ENCODE measurements around the gene AFF3. TPM values are rescaled to one million over a fixed set of nuclear protein-coding genes. Genes with fewer than 3 reads are reported as not detected.

The AFF3 gene
- total RNA-seq, 3 donors from 2014 or later = 4.2 to 56.6 (median 5.2) TPM

DNA sequence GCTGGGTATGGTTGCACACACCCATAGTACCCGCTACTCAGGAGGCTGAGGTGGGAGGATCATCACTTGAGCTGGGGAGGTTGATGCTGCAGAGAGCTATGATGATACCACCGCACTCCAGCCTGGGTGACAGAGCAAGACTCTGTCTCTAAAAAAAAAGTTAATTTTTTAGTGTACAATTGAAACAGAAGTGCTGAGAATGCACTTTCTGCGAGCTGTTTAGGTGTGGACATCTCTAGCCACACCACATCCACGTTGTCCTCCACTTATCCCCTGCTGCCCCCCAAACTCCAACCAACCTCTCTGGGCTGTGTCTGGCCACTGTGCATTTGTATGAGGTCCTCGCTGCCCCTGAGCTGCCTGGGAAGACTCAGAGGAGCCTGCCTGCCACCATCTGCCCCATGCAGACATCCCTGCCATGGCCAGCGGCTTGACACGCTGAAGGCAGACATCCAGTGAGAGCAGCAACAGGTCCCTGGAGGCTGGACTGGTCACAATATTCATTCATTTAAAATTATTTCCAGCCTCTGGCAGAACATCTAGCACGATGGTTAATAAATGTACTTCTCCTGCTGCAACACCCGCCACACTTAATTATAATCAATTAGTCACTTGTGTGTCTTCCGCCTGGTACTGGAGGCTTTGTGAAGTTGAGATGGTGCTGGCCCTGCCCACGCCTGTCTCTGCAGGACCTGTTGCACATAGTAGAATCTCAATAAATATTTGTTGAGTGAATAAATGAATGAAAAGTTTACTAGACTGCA, 3.7 kb upstream of the AFF3 start:
- DNase-seq (no peak), ATAC-seq (no peak)
- Histone ChIP-seq H3K4me3 (no peak overlapping the region), H3K36me3 (ENCODE audit: low read depth) (no peaks in the 10 kb centered on the region), H3K9me3 (no peaks in the 10 kb centered on the region), H3K4me1 (ENCODE audit: low read depth) (no peaks in the 10 kb centered on the region)
- no peak for TF ChIP-seq CTCF (IDR thresholded peaks at IDR 0.05)
- intact Hi-C loops (cut with DNase I, micrococcal nuclease) = no loop called here

DNA sequence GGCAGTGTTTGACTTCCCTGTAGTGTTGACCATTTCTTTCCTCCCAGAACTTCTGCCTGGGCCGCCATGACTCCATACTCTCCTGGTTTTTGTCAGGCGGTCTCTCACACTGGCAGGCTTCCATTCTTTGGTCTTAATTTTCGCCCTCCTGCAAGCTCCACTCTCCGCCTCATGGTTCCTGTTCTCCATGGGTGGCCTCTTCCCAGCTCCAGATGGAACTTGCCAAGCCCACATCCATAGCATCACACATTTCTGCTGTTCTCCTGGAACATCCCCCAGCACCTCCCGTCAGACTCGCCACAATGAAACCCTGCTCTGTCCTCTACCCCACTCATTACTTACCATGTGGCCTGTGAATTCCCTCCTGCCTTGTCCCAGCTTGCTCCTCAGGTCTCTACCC, 896 bp upstream of the AFF3 start:
- DNase-seq (no peak), ATAC-seq (no peak)
- no peaks in the 10 kb centered on the region for H3K36me3 ChIP-seq (ENCODE audit: low read depth)
- H3K9me3 ChIP-seq = no peaks in the 10 kb centered on the region
- H3K4me3 ChIP-seq = no peak overlapping the region
- no peaks in the 10 kb centered on the region for H3K4me1 ChIP-seq (ENCODE audit: low read depth)
- intact Hi-C loops (cut with DNase I, micrococcal nuclease) = no loop called here
- no peak for TF ChIP-seq CTCF (IDR thresholded peaks at IDR 0.05)

DNA sequence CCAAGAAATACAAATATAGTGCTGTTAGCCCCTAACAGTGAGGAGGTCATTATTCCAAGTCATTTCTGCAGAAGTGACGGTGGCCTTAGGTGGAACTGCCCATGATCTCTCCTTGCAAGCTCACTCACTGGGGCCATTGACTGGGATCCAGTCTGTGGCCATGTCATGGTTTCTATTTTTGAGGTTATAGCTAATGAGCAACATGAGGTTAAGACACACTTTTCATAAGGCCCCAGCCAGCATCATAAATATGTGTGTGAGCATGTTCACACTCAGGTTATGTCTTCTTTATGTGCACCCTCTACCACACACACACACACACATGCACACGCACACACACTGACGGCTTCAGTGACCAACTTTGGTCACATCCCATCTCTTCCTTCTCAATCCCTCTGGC, 484 bp downstream of the AFF3 start:
- intact Hi-C loops (cut with DNase I, micrococcal nuclease) = no loop called here
- no peak overlapping the region for H3K4me3 ChIP-seq
- no peak for ATAC-seq
- no peaks in the 10 kb centered on the region for H3K36me3 ChIP-seq (ENCODE audit: low read depth)
- no peak for DNase-seq
- H3K4me1 ChIP-seq (ENCODE audit: low read depth) = no peaks in the 10 kb centered on the region
- H3K9me3 ChIP-seq = no peaks in the 10 kb centered on the region
- no peak for TF ChIP-seq CTCF (IDR thresholded peaks at IDR 0.05)

DNA sequence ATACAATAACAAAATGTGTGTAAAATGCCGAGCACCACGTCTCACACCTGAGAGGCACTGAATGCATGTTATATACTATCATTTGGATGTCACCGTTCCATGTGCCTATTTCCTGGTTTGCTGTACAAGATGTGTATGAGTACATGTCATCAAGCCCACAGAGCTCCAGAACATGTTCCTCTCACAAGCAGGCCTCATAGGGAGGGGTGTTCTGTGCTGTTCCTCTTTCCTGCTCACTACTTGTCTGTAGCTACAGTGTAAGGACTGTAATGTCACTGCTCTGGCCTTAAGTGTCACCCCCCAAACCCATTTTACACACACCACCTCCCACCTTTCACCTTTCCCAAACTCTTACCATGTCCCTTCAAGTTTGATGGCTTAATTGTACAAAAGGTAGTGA, 1.8 kb downstream of the AFF3 start:
- no peaks in the 10 kb centered on the region for H3K36me3 ChIP-seq (ENCODE audit: low read depth)
- H3K4me1 ChIP-seq (ENCODE audit: low read depth) = no peaks in the 10 kb centered on the region
- no peaks in the 10 kb centered on the region for H3K9me3 ChIP-seq
- TF ChIP-seq CTCF (IDR thresholded peaks at IDR 0.05) = no peak
- ATAC-seq (peak; percentile 64), DNase-seq (no peak)
- no peak overlapping the region for H3K4me3 ChIP-seq
- intact Hi-C loops (cut with DNase I, micrococcal nuclease) = no loop called here

GRCh38 chr2:100137866-100138570, 4.4 kb downstream of the AFF3 start:
- Histone ChIP-seq H3K9me3 (no peaks in the 10 kb centered on the region), H3K4me3 (no peak overlapping the region), H3K4me1 (ENCODE audit: low read depth) (no peaks in the 10 kb centered on the region), H3K36me3 (ENCODE audit: low read depth) (no peaks in the 10 kb centered on the region)
- ATAC-seq = no peak
- TF ChIP-seq CTCF (IDR thresholded peaks at IDR 0.05) = no peak
- DNase-seq = no peak
- intact Hi-C loops (cut with DNase I, micrococcal nuclease) = no loop called here
